Measurements from ENCODE around the gene MYH6. TPM values are rescaled to one million over a fixed set of nuclear protein-coding genes. Genes with fewer than 3 reads are reported as not detected.
"Not testable (repeated sequence)": the region's sequence is repeated elsewhere in the genome, so short reads cannot be mapped to it uniquely, and the experiment has no call there.

MYH6 gene
- total RNA-seq, 1 experiment from 2014 or later: not detected

- CTCF ChIA-PET: interaction anchor here (1.6 kb wide), 1 partner anchor 13 kb away, joined by 3 read pairs; no protein-coding TSS in a partner anchor
- H3K36me3 ChIP-seq (ENCODE audit: insufficient read depth, low read length, poor library complexity, severe bottlenecking): no peaks in the 10 kb centered on the region
- POLR2A ChIA-PET (ENCODE audit: low non-redundant PET): interaction anchor here (0.6 kb wide), 2 partner anchors 8 to 10 kb away, joined by 4 to 7 read pairs; no protein-coding TSS in a partner anchor
- peaks cover 9% of the 10 kb centered on the region for H3K27me3 ChIP-seq (replicated peaks; ENCODE audit: insufficient read depth, low read depth, low read length, poor library complexity)
- intact Hi-C loops (cut with micrococcal nuclease; ENCODE audit: unreplicated experiment): no loop called here
- no peaks in the 10 kb centered on the region for H3K9me3 ChIP-seq (ENCODE audit: low read depth, low read length, poor library complexity, severe bottlenecking)
- DNase-seq (ENCODE audit: low spot score): no peak
- BruUV-seq (replicated peaks): no TSS peak
- H3K27ac ChIP-seq (ENCODE audit: low read depth, low read length, poor library complexity, severe bottlenecking): no peak overlapping the region
- no peak overlapping the region for H3K4me3 ChIP-seq (ENCODE audit: low read depth, low read length, poor library complexity, severe bottlenecking)
- TF ChIP-seq EZH2 (IDR thresholded peaks at IDR 0.05; ENCODE audit: borderline replicate concordance, low read depth, low read length, poor library complexity, severe bottlenecking) (no peak), CTCF (conservative IDR thresholded peaks at IDR 0.05; ENCODE audit: low read depth, low read length) (no peak)
- no peaks in the 10 kb centered on the region for H3K4me1 ChIP-seq (ENCODE audit: insufficient read depth, low read length, poor library complexity, severe bottlenecking)
These were observed 15.5 kb downstream of the MYH6 start for GRCh38 chr14:23392613-23393012.

GRCh38 chr14:23389871-23390270 lies 18.2 kb downstream of the MYH6 start:
- H3K4me3 ChIP-seq (ENCODE audit: low read depth, low read length, poor library complexity, severe bottlenecking); H3K36me3 ChIP-seq (ENCODE audit: insufficient read depth, low read length, poor library complexity, severe bottlenecking); H3K4me1 ChIP-seq (ENCODE audit: insufficient read depth, low read length, poor library complexity, severe bottlenecking); H3K27ac ChIP-seq (ENCODE audit: low read depth, low read length, poor library complexity, severe bottlenecking); H3K27me3 ChIP-seq (replicated peaks; ENCODE audit: insufficient read depth, low read depth, low read length, poor library complexity); POLR2A ChIA-PET (ENCODE audit: low non-redundant PET); intact Hi-C loops (cut with micrococcal nuclease; ENCODE audit: unreplicated experiment); BruUV-seq (replicated peaks); H3K9me3 ChIP-seq (ENCODE audit: low read depth, low read length, poor library complexity, severe bottlenecking); CTCF ChIA-PET; DNase-seq (ENCODE audit: low spot score): not testable (repeated sequence)

GRCh38 chr14:23389396-23389795 lies 18.7 kb downstream of the MYH6 start:
- ChIA-PET POLR2A (ENCODE audit: low non-redundant PET) (no interaction called here), CTCF (no interaction called here)
- Histone ChIP-seq H3K27ac (ENCODE audit: low read depth, low read length, poor library complexity, severe bottlenecking) (no peak overlapping the region), H3K4me1 (ENCODE audit: insufficient read depth, low read length, poor library complexity, severe bottlenecking) (no peaks in the 10 kb centered on the region), H3K4me3 (ENCODE audit: low read depth, low read length, poor library complexity, severe bottlenecking) (no peak overlapping the region), H3K9me3 (ENCODE audit: low read depth, low read length, poor library complexity, severe bottlenecking) (no peaks in the 10 kb centered on the region), H3K36me3 (ENCODE audit: insufficient read depth, low read length, poor library complexity, severe bottlenecking) (no peaks in the 10 kb centered on the region), H3K27me3 (replicated peaks; ENCODE audit: insufficient read depth, low read depth, low read length, poor library complexity) (peaks cover 9% of the 10 kb centered on the region)
- DNase-seq (ENCODE audit: low spot score): no peak
- intact Hi-C loops (cut with micrococcal nuclease; ENCODE audit: unreplicated experiment): no loop called here
- BruUV-seq (replicated peaks): no TSS peak
- TF ChIP-seq EZH2 (IDR thresholded peaks at IDR 0.05; ENCODE audit: borderline replicate concordance, low read depth, low read length, poor library complexity, severe bottlenecking) (no peak), CTCF (conservative IDR thresholded peaks at IDR 0.05; ENCODE audit: low read depth, low read length) (no peak)

GRCh38 chr14:23388996-23389395 lies 19.1 kb downstream of the MYH6 start:
- Histone ChIP-seq H3K27ac (ENCODE audit: low read depth, low read length, poor library complexity, severe bottlenecking) (no peak overlapping the region), H3K9me3 (ENCODE audit: low read depth, low read length, poor library complexity, severe bottlenecking) (no peaks in the 10 kb centered on the region), H3K27me3 (replicated peaks; ENCODE audit: insufficient read depth, low read depth, low read length, poor library complexity) (peaks cover 9% of the 10 kb centered on the region), H3K4me3 (ENCODE audit: low read depth, low read length, poor library complexity, severe bottlenecking) (no peak overlapping the region), H3K4me1 (ENCODE audit: insufficient read depth, low read length, poor library complexity, severe bottlenecking) (no peaks in the 10 kb centered on the region), H3K36me3 (ENCODE audit: insufficient read depth, low read length, poor library complexity, severe bottlenecking) (no peaks in the 10 kb centered on the region)
- DNase-seq (ENCODE audit: low spot score): no peak
- BruUV-seq (replicated peaks): no TSS peak
- ChIA-PET POLR2A (ENCODE audit: low non-redundant PET) (no interaction called here), CTCF (interaction anchor here (0.9 kb wide), 1 partner anchor 9 kb away, joined by 3 read pairs; no protein-coding TSS in a partner anchor)
- intact Hi-C loops (cut with micrococcal nuclease; ENCODE audit: unreplicated experiment): no loop called here
- TF ChIP-seq CTCF (conservative IDR thresholded peaks at IDR 0.05; ENCODE audit: low read depth, low read length) (no peak), EZH2 (IDR thresholded peaks at IDR 0.05; ENCODE audit: borderline replicate concordance, low read depth, low read length, poor library complexity, severe bottlenecking) (no peak)

Measured in A673 (cell line).